SK-N-SH (cell line): ENCODE results near the gene SBNO1.

ENCODE experiments used
- CHD2 ChIP-seq: fragments of 150-350 bp; IDR thresholded peaks from 2 replicates; pipeline ENCODE4 v1.6.1; 2018; ENCODE audit warnings: low read length; ENCODE audit not compliant: partially characterized antibody
- EP300 ChIP-seq, 2 experiments: IDR thresholded peaks; 2 replicates each; pipeline versions ENCODE4 v1.4.0 to v1.6.1; 2012; ENCODE audit warnings: borderline replicate concordance in 1 of 2, low read depth in 1 of 2, low read length in 1 of 2
- EZH2phosphoT487 ChIP-seq: fragments of 200-600 bp; sonication (generic); IDR thresholded peaks from 2 replicates; pipeline ENCODE4 v1.6.1; 2017; ENCODE audit warnings: low read depth, mixed run types, mild to moderate bottlenecking, antibody characterized with exemption, moderate library complexity, borderline replicate concordance
- FOXM1 ChIP-seq: IDR thresholded peaks from 2 replicates; pipeline ENCODE4 v1.4.0; 2012; ENCODE audit warnings: low read depth, mild to moderate bottlenecking
- JUND ChIP-seq: IDR thresholded peaks from 2 replicates; pipeline ENCODE4 v1.4.0; 2012
- TAF1 ChIP-seq: IDR thresholded peaks from 2 replicates; pipeline ENCODE4 v1.6.1; 2012; ENCODE audit warnings: low read depth, mild to moderate bottlenecking, low read length, moderate library complexity, borderline replicate concordance
- TF ChIP-seq, protein P1 (sequence below): fragments of 200-600 bp; sonication (generic); IDR thresholded peaks from 2 replicates; pipeline ENCODE4 v1.6.1; 2017; ENCODE audit warnings: antibody characterized with exemption, mild to moderate bottlenecking, moderate library complexity
- TF ChIP-seq, protein P2 (sequence below): fragments of 150-350 bp; IDR thresholded peaks from 2 replicates; pipeline ENCODE4 v1.6.1; 2016; ENCODE audit warnings: mild to moderate bottlenecking, low read depth, low read length

DNA sequence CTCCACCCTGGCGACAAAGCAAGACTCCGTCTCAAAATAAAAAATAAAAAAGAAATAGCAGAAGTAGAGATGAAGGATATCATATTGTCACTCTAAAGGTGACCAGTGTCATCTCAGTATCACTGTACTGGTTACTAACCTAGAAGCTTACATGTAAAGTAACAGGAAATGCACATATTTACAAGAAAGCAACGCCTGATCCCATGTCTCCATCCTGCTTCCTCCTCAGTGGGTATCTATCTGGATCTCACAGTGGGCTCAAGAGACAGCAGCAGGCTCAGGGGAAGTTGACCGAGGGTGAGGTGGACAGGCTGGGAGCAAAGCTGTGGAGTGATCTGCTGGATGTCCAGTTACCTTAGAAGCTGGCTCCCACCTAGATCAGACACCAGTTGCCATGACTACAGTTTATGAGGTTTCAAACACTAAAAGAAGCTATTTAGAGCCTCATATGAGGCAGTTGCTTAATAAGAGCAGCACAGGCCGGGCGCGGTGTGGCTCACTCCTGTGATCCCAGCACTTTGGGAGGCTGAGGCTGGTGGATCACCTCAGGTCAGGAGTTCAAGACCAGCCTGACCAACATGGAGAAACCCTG lies 120.9 kb downstream of the SBNO1 start:
- TF ChIP-seq, protein P1, sequence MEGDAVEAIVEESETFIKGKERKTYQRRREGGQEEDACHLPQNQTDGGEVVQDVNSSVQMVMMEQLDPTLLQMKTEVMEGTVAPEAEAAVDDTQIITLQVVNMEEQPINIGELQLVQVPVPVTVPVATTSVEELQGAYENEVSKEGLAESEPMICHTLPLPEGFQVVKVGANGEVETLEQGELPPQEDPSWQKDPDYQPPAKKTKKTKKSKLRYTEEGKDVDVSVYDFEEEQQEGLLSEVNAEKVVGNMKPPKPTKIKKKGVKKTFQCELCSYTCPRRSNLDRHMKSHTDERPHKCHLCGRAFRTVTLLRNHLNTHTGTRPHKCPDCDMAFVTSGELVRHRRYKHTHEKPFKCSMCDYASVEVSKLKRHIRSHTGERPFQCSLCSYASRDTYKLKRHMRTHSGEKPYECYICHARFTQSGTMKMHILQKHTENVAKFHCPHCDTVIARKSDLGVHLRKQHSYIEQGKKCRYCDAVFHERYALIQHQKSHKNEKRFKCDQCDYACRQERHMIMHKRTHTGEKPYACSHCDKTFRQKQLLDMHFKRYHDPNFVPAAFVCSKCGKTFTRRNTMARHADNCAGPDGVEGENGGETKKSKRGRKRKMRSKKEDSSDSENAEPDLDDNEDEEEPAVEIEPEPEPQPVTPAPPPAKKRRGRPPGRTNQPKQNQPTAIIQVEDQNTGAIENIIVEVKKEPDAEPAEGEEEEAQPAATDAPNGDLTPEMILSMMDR = no peak
- TF ChIP-seq EP300 (IDR thresholded peaks at IDR 0.05; ENCODE audit: borderline replicate concordance in 1 of 2, low read depth in 1 of 2, low read length in 1 of 2) = no peak
- TF ChIP-seq FOXM1 = no peak
- TF ChIP-seq, protein P2, sequence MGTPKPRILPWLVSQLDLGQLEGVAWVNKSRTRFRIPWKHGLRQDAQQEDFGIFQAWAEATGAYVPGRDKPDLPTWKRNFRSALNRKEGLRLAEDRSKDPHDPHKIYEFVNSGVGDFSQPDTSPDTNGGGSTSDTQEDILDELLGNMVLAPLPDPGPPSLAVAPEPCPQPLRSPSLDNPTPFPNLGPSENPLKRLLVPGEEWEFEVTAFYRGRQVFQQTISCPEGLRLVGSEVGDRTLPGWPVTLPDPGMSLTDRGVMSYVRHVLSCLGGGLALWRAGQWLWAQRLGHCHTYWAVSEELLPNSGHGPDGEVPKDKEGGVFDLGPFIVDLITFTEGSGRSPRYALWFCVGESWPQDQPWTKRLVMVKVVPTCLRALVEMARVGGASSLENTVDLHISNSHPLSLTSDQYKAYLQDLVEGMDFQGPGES = no peak
- TF ChIP-seq CHD2 = no peak
- no peak for TF ChIP-seq EZH2phosphoT487
- no peak for TF ChIP-seq JUND
- no peak for TF ChIP-seq TAF1
